GM19035 (cell line): Measurements from ENCODE around the gene RERE.
"Not testable (repeated sequence)": the region's sequence is repeated elsewhere in the genome, so short reads cannot be mapped to it uniquely, and the experiment has no call there.

Experiments
- ATAC-seq: cut with Tn5 transposase; IDR thresholded peaks from one replicate; pipeline ENCODE4 v1.9.1; 2021; ENCODE audit not compliant: unreplicated experiment

Gene RERE

DNA sequence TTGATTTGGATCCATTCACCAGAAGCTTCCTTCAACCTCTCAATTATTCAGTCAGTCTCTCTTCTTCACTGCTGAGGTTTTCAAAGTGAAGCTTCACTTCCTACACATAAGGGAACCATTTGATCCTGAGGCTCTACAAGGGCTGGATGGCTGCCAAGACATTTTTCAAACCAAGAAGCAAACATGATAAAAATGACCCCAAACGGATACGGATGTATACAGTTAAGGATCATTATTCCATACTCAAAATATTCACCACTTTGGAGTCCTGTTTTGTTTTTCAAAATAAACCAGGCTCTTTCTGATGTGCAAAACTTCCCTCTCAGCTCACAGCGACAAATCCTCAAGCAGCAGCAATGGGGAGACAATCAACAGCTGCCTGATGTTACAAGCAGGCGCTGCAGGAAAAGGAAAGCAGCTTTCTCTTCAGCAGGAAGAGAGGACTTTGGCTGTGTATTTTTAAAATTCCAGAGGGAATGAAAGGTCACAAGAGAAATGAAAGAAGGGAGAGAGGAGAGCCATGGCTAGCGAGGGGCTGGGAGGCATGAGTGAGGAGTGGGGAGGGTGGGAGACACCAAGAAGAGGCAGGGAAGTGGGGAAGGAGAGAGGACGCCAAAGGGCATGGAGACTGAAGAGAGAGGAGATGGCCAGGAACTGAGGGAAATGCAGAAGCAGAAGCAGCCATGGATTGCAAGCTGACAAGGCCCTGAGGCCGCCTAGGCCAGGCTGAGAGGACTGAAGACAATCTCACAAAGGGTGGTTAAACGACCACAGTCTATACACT lies 354.1 kb downstream of the RERE start:
- no peak for ATAC-seq

DNA sequence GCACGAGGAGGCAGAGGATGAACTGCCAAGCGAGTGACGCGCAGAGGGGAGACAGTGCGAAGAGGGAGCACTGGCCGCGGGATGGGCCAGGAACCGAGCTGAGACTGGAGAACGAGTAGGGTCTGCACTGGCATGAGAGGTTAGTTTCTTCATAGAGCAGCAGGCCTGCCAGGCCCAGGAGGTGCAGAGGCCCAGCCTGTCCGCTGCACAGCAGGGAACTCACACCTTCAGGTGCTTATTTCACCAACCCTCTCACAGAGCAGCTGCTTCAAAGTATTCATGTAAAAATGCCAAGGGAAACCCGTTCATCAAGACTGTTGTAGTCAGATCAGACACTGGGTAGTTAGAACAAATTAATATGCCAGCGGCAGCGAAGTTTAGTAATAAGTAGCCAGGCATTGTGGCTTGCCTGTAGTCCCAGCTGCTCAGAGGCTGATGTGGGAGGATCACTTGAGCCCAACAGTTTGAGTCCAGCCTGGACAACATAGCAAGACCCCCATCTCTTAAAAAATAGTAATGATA lies 355.0 kb downstream of the RERE start:
- ATAC-seq: no peak

DNA sequence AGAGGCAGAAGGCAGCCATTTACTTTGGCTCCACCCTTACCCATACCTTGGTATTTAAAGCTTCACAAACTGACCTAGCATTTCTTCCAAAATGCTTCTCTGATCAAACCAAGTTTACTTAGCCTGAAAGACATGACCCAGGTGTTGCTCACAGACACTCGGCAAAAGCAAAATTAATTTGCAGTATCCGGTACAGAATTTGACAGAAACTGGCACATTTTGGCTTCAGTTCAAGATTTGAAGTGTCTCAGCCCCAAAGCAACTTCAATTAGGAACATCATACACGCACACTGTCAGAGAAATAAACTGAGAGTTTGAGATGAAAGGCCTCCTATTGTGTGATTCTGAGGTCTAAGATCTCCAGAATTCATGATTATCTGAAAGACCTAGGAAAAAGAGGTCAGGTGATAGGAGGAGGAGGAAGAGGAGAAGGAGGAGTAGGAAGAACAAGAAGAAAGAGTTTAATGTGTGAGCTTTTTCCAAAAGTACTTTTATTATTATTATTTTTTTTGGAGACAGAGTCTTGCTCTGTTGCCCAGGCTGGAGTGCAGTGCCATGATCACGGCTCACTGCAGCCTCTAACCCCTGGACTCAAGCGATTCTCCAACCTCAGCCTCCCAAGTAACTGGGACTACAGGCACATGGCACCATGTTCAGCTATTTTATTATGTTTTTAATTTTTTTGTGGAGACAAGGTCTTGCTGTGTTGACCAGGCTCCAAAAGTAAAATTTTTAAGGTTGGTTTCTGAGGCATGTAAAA lies 355.9 kb downstream of the RERE start:
- no peak for ATAC-seq

DNA sequence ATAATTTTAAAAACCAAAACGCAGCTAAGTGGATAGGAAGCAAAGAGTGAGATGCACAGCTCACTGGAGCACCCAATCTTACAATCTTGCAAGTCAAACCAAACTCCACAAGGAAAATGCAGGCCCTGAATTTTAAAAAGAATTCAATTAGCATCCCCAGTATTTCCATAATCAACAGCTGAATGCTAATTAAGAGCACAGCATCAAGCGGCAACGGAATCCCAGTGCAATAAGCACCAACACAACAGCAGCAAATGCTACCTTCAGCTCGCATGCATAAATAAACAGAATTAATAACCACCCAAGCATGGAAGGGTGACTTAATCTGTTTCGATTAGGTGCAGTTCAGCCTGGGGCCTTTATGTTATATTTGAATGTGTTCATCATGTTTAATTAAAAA lies 356.7 kb downstream of the RERE start:
- no peak for ATAC-seq

DNA sequence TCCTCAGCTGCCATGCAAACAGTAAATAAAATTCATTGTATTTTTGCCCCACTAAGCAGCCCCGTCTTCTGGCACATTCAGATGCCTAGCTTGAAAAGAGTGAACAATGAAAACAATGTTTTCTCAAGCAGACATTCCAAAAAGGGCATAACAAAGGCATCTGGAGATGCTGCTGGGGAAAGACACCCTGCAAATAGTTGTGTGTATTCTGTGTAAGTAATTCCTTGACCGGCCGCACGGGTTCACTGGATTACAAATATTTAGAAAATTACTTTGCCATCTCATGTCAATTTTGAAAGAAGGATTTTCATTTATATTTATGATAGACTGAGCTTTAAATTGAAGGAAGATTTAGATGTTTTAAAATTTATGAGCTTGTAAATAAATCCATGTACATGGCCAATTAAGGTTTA lies 357.3 kb downstream of the RERE start:
- ATAC-seq: no peak

DNA sequence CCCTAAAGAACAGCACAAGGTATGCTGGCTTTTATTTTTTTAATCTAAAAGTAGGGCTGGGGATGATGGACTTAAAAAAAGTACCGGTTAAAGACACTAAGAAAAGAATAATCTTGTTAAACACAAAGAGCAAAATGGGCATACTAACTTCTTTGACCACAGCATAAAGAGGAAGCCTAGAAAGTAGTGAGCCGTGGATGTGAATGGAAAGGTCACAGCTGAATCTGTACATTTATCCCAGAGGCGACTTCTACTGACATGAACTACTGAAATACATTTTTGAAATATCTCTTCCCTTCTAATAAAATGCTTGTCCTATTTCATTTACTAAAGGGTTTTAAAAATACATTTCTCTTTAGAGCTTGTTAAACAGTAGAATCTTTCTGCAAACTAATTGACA lies 358.8 kb downstream of the RERE start:
- no peak for ATAC-seq

DNA sequence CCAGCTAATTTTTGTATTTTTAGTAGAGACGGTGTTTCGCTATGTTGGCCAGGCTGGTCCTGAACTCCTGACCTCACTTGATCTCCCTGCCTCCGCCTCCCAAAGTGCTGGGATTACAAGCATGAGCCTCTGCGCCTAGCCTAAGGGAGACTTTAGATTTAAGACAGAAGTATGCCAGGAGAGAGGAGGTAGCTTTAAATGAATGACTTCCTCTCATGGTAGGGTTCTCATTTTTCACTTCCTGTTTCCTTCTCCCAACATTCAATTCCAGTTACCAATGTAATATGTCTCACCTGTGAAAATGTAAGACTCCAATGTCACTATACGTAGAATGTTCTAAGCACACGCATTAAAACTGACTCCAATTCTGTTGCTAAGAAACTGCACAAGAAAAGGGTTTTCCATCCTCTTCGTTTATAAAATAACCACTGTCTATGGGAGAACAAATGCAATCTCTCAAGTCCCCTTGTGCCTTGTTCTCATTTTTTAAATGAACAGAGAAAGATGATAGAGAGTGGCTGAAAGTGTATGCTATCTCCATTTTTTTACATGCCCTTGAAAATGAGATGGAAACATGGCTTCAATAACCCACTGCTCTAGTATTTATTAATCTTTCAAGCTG lies 359.6 kb downstream of the RERE start:
- no peak for ATAC-seq

DNA sequence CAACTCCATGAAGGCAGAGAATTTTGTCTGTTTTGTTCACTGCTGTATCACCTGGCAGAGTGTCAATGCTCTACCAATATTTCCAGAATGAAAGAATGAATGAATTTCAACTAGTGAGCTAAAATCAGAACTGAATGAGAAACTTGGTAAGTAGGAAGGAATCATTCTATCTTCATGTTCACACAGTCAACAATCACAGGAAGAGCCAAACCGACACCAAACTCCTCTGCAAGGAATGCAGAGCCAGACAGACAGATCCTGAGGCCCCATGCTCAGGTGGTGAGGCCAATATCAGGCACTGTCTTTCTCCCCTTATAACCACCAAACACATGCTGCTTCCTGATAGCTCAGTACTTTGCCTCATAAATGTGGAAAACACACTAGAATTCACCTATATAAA lies 360.4 kb downstream of the RERE start:
- no peak for ATAC-seq

DNA sequence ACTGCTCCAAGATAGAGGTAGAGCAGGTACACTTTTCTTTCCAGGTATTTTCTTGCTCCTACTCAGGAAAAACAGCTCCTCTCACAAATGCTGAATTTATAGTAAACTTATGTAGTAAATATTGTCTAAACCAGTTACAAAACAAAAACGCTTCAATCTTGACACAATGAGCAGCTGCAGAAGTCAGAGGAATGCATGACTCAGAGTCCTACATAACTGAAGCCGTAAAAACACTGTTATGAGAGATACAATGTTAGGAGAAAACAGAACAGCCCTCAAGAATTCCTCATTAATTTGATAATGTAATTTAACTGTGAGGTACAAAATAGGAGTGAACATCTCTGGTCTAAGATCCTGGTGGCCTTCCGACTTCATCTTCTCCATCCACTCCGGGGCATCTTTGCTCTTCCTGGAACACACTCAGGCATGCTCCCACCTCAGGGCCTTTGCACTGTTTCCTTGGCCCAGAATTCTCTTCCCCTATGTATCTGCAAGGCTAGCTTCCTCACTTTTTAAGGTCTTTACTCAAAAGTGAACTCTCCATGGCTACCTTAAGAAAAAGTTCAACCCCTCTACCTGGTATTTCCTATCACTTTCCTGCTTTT lies 361.0 kb downstream of the RERE start:
- ATAC-seq: no peak

DNA sequence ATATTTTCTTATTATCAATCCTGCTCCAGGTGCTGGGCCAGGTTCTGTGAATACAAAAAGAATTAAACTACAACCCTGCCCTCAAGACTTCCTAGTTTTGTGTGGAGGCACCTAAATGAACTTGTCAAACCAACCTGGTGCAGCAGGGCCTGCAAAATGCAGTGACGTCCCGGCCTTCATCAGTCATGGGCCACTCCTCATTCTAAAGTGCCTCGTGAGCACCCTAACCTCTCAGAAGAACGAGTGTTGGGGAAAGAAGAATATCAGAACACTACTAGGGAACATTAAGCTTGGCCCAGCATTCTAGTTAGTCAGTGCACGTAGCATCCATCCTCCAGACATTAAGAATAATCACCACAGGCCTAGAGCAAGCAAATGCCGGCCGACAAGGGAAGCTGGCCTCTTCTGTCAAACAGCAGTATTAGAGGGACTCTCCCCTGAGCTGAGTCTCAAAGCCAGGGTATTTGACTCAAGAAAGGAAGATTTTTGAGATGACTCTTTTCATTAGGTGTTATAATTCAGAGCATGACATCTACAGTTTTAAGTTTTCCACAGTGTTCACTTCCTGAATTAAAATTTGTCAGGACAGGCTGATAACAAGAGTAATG lies 361.6 kb downstream of the RERE start:
- ATAC-seq: no peak

DNA sequence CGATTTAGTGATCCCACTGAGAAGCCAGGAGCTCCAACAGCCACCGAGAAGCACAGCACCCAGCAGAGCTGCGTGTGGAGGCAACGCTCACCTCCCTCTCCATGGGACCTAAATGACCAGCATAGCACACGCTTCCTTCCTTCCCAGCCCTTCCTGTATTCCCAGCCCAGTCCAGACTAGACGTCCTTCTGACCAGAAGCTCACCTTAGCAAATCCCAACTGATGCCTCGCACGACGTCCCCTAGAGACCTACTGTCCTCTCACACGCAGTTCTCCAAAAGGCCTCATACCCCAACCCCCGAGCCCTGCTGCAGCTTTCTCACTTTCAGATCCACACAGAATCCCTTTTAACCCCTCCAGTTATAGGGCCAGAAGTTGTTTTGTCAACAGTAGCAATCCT lies 367.1 kb downstream of the RERE start:
- ATAC-seq: no peak

DNA sequence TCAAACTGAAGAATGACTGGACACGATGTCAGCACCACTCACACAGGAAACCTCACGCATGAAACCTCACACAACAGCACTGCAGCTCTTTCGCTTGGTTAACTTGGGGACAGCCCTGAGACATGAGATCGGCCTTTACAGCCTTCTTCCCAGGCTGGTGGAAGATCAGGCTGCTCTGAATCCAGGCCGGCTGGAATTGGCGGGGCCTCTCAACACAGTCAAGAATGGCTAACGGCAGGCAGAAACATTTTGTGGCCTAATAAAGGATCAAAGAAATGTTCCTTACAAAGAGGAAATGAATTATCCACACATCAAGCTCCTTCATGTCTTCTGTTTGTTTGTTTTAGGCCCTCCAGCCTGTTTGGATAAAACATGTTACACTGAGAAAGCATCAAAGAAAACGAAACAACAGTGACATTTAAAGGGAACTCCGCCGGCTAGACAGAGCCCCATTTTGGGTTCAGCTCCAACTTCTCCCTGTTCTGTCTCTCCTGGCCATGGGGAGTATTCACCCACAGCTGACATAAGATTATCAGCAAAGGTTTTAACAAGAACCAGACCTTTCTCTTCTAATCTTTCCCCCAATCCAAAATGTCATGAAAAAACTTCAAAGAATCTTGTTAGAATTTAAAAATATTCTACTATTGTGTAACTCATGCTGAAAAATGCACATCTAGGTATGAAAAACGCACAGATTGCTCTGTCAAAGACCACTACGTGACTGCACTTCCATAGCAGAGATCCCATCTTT lies 368.4 kb downstream of the RERE start:
- ATAC-seq: no peak

DNA sequence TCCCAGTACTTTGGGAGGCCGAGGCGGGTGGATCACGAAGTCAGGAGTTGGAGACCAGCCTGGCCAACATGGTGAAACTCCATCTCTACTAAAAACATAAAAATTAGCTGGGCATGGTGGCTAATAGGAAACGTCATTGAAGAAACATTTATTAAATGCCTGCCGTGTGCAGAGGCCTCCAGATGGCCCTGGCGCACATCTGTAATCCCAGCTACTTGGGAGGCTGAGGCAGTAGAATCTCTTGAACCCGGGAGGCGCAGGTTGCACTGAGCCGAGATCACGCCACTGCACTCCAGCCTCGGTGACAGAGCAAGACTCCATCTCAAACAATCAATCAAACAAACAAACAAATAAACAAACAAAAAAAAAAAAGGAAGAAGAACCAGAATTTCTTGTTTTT lies 368.9 kb downstream of the RERE start:
- ATAC-seq: not testable (repeated sequence)

DNA sequence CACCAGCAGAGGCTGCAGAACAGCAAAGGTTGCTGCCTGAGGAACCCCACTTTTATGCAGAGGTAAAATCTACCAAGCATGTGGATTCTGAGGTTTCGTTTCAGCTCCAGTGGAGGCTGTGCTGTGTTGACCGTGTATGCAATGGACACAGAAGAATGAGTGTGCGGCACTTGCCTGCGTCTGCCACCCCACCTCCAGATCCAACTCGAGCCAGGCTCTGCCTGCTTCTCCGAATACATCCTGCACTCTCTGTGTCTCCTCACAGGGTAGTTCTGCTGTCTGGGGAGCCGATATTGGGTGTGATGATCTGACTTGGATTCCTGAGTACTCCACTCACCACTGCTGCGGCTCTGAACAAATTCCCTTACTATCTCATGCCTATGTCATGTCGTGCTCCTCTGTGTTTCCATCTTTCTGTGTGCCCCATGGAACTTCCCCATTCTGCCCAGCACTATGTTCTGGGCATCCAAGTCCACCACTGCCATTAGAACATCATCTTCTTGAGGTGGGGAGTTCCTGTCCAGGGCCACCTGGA lies 369.8 kb downstream of the RERE start:
- ATAC-seq: no peak

DNA sequence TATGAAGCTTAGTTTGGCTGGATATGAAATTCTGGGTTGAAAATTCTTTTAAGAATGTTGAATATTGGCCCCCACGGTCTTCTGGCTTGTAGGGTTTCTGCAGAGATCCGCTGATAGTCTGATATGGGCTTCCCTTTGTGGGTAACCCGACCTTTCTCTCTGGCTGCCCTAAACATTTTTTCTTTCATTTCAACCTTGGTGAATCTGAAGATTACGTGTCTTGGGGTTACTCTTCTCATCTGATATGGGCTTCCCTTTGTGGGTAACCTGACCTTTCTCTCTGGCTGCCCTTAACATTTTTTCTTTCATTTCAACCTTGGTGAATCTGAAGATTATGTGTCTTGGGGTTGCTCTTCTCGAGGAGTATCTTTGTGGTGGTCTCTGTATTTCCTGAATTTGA lies 371.3 kb downstream of the RERE start:
- ATAC-seq: not testable (repeated sequence)

DNA sequence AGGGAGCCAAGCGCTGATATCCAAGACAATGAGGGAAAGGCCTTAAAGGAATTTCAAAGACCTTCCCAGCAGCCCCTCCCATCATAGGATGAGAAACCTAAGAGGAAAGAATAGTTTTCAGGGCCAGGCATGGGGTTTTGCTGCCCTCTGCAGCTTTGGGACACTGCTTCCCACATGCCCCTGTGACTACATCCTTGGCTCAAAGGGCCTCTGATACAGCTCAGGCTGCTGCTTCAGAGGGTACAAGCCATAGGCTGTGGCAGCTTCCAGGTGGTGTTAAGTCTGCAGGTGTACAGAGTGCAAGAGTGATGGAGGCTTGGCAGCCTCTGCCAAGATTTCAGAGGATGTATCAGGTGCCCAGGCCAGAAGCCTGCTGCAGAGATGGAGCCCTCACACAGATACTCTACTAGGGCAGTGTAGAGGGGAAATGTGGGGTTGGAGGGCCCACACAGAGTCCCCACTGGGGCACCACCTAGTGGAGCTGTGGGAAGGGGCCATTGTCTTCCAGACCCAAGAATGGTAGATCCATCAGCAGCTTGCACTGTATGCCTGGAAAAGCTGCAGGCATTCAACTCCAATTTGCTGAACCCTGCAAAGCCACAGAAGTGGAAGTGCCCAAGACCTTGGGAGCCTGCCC lies 373.8 kb downstream of the RERE start:
- ATAC-seq: no peak

DNA sequence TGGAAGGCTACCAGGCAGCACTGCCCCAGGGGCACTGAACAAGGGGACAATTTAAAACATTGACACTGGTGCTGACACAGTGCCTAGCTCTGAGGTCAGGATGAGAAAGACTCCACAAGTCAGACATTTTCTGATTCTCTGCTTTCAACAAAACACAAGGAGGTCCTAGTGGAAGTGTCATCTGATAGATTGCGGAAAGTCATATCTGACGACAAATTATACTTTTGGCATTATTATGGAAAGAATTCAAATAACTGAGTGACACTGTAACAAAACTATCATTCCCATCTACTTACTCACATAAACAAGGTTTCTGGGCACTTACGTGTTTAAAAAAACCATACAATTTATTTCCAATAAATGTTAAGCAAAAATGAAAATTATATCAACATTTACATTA lies 376.0 kb downstream of the RERE start:
- ATAC-seq: no peak

DNA sequence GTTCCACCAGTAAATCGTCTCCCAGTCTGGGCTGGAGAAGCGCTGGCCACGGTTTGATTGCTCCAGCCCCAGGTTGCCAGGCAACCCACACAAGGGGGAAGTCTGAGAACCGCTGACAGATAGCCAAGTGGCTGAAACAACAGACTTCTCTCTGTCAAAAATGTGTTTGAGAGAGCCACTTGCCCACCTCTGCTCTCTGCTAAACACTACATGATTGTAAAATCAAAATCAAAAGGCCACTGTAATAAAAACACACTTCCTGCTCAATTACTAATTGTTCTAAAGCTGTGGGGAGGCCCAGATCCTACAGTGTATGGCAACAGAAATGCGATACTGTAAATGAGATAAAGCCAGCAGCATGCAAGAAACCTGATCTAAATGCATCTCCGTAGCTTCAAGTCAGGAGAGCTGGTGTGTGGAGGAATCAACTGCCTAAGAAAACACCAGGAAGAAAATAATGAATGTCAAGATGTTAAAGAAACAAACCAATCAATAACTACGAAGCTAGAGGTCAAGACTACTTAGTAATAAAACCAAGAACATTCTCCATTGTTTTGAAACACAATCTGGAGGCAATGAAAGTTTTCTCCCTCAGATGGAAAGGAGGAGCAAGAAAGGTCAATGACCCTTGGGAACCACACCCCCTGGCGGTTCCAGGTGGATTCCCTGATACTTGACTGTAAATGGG lies 378.3 kb downstream of the RERE start:
- ATAC-seq: no peak

DNA sequence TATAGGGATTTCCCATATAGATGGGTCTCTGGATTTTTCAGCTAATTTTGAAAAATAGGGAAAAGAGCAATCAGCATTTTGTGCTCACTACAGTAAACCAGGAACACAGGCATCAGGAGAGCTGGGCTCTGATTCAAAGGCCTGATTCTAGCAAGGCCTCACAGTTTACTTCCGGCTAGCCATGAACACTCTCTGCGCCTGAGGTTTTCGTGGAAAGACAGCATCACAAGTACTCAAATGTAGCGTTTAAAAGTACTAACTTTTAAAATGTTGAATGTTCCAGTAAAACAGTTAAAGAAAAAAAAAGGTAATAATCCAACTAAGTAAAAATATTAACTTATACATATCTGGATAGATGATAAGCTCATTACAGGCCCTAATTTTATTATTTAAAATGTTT lies 379.0 kb downstream of the RERE start:
- ATAC-seq: no peak
